Measurements from ENCODE around the gene MTA1.

DNA sequence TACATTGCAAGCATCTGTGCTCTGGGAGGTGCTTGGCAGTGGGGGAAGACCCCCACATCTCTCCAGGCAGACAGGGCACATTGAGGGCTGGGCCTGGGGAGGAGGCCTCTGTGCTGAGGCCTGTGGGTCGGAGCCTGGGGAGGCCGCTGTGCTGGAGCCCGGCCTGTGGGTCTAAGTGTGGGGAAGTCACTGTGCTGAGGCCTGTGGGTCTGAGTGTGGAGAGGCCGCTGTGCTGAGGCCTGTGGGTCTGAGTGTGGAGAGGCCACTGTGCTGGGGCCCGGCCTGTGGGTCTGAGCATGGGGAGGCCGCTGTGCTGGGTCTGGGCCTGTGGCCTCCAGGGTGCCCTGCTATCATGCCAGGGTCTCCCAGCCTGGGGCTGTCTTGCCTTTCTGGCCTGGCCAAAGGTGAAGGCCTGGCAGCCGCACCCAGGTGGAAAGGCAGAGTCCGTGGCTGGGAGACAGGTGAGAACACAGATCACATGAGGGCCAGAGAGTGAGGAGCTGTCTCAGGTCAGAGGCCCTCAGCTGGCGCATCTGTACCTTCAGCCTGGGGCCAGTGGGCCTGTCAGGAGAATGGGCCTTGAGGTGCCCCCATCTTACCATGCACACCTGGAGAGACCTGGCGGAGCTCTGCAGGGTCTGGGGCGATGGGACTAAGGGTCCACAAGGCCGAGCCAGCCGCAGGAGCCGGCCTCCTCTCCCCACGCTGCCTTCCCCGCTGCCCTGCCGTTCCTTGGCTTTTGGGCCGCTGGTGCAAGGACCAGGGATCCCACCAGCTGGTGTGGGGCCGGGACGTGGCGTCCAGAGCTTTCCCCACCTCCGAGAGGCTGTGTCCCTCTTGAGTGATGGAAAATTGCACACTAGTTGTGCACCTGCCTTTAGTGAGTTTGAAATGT lies 36.4 kb downstream of the MTA1 start:
- no peak for TF ChIP-seq EZH2phosphoT487 (IDR thresholded peaks at IDR 0.05)
- TF ChIP-seq, protein P1, sequence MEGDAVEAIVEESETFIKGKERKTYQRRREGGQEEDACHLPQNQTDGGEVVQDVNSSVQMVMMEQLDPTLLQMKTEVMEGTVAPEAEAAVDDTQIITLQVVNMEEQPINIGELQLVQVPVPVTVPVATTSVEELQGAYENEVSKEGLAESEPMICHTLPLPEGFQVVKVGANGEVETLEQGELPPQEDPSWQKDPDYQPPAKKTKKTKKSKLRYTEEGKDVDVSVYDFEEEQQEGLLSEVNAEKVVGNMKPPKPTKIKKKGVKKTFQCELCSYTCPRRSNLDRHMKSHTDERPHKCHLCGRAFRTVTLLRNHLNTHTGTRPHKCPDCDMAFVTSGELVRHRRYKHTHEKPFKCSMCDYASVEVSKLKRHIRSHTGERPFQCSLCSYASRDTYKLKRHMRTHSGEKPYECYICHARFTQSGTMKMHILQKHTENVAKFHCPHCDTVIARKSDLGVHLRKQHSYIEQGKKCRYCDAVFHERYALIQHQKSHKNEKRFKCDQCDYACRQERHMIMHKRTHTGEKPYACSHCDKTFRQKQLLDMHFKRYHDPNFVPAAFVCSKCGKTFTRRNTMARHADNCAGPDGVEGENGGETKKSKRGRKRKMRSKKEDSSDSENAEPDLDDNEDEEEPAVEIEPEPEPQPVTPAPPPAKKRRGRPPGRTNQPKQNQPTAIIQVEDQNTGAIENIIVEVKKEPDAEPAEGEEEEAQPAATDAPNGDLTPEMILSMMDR (IDR thresholded peaks at IDR 0.05), result no peak

All from neural progenitor cell (in vitro differentiated cells).